DMS114 treated with DMSO at 0.1 percent for 48 hours (cell line): ENCODE results near the gene MLXIP.
"Not testable (repeated sequence)": the region's sequence is repeated elsewhere in the genome, so short reads cannot be mapped to it uniquely, and the experiment has no call there.

Experiments used
- DNase-seq: peaks from one replicate; lab custom pipeline; 2025; ENCODE audit not compliant: unreplicated experiment; lab: John Stamatoyannopoulos, UW

MLXIP gene

DNA sequence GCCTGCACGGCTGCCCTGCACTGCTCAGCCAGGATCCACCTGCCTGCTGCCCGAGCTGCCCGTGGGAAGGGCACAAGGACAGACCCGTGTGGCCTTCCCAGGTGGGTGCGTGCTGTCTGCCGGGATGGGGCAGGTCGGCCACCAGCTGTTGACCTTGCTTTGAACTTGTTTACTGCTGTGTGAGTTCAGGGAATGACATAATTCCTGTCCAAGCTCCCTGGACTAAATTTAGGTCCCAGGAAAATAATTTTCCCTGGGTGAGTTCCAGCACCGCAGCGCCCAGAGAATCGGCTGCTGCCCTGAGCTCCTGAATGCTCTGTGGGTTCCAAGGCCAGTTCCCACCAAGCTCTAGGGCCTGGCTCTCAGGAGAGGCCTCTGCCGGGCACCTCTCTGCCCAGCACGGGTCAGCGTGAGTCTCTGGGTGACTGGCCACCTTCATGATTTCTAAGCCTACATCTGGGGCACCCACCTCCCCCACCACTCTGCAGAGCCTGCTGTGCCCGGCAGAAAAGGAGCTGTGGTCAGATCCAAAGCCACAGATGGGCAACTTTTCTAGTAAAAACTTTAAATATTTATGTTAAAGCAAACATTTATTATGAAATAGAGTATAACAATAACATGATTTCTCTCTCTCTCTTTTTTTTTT, 27.2 kb upstream of the MLXIP start:
- DNase-seq = no peak

DNA sequence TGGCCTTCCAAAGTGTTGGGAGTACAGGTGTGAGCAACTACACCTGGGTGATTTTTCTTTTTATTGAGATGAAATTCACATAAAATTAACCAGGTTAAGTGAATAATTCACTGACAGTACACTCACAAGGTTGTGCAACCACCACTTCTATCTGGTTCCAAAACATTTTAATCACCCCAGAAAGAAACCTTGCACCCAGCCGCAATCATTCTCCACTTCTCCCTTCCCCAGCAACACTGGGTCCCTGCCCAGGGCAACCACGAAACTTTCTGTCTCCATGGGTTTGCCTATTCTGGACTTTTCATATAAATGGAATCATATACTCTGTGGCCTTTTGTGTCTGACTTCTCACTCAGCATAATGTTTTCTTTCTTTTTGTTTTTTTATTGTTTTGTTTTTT, 26.3 kb upstream of the MLXIP start:
- no peak for DNase-seq

DNA sequence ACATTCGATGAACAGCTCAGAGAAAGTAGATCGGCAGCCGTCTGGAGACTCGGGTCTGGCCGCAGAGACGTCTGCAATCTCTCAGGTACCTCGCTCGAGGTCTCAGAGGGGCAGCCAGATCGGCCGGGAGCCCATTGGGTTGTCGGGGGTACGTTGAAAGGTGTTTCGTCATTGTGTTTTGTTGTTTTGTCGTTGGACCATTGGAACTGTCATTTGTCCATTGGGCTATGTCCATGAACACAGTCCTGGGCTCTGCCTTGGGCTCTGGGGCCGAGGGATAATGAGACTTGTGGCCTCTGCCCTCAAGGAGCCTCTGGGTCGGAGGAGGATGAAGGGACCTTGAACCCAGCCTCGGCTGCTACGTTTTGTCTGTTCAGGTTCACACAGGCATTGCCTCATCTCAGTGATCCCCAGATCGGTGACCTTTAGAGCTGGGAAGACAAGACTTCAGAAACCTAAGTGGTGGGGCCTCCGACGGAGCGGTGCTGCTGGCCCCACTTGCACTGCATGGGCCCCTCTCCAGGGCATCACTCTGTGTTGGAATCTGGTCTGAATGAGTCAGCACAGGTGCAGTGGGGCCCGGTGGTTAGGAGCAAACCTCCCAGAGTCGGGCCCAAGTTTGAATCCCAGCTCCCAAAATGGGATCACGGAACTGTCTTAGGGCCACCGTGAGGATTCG, 23.6 kb upstream of the MLXIP start:
- DNase-seq = no peak

DNA sequence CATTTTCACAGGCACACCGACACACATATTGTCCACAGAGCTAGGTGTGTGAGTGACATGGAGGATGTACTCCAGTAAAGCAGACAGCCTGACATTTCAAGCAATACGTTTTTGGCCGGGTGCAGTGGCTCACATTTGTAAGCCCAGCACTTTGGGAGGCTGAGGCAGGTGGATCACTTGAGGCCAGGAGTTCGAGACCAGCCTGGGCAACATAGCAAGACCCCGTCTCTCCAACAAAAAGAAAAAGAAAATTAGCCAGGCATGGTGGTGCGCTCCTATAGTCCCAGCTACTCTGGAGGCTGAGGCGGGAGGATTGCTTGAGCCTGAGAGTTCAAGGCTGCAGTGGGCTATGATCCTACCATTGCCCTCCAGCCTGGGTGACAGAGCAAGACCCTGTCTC, 22.1 kb upstream of the MLXIP start:
- not testable (repeated sequence) for DNase-seq

DNA sequence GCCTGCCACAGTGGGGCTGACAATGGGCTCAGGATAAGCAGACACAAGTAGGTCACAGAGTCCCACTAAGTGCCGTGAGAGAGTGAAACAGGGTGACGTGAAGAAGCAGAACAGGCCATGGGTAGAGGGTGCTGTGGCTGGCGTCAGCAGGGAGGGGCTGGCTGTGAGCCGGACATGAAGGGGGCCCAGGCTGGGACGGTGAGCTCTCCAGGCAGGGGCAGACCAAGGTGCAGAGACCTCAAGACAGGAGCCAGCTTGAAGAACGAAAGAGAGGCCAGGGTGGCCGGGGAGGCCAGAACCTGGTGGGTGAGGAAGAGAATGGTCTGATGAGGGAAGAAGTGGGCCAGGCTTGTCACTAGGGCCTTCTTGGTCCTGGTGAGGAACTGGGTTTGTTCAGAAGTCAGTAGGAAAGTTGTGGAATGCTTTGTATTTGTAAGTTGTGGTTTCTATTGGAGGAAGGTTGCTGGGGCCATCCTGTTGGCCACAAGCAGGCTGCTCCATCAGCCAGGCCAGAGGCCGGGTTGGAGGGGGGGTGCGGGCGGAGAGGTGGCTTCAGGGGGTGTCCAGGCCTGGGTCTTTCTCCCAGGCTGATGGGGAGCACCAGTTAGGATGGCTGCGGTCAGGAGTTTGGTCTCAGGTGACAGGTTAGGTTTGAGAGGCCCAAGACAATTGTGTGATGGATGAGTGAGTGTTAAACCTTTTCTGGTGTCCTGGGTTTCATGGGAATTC, 21.4 kb upstream of the MLXIP start:
- DNase-seq = no peak

DNA sequence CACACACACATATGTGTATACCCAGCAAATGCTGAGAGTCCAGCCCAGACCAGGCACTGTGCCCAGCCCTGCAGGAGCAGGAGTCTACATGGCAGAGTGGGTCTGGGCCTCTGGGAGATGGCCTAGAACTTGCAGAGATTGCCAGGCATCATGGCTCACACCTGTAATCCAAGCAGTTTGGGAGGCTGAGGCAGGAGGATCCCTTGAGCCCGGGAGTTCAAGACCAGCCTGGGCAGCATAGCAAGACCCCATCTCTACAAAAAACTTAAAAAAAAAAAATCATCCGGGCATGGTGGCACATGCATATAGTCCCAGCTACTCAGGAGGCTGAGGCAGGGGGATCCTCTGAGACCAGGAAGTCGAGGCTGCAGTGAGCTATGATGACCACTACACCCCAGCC, 20.8 kb upstream of the MLXIP start:
- no peak for DNase-seq

DNA sequence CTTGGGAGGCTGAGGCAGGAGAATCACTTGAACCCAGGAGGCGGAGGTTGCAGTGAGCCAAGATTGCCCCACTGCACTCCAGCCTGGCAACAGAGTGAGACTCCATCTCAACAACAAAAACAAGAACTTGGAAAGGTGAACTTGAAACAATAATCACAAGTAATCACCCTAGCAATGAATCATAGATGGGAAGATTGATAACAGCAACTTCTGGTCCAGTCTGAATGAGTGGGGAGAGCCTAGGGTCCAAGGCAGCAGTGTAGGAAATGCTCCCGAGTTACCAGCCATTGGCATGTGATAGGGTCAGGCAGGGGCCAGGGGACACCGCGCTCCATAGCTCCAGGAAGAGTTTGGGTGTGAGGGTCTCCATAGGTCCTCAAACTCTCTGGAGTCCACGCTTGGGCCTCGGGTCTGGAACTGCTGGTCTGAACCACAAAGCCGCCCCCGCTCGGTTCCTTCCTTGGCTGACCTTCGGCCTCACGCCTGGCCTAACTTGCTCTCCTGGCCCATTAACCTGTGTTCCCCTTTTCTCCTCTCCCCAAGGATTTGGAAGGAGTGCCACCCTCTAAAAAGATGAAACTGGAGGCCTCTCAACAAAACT, 19.9 kb upstream of the MLXIP start:
- no peak for DNase-seq

DNA sequence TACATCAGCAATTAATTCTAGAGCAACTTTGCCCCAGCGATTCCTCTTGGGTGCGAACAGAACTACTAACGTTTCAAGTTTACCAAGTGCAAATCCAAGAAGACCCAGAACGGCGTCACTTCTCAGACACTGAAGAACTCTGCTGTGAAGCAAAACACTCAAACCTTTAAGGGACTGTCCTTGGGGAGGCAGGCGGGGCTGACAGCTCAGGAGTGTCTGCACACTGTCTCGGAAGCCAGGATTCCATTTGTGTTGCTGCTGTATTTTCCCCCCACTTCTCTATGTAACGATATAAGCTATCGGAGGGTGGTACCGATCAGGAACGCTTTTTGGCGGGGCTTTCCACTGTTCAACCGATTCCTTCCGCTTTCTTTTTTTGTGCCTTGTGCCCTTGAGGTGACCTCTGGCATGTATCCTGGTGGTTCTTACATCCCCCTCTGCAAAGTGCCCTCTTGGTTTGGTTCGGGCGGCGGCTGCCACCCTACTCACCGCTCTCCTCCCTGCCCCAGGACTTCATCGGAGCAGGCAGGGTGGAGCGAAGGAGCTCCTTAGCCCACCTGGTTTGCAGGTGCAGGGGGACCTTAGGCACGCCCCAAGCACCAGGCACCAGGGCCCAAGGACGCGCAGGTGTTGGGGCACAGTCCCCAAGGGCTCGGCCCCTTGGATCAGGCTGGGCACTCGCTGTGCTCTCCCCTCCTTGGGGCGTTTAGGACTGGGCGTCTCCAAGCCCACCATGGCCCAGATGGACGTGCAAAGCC, 19.2 kb upstream of the MLXIP start:
- no peak for DNase-seq

DNA sequence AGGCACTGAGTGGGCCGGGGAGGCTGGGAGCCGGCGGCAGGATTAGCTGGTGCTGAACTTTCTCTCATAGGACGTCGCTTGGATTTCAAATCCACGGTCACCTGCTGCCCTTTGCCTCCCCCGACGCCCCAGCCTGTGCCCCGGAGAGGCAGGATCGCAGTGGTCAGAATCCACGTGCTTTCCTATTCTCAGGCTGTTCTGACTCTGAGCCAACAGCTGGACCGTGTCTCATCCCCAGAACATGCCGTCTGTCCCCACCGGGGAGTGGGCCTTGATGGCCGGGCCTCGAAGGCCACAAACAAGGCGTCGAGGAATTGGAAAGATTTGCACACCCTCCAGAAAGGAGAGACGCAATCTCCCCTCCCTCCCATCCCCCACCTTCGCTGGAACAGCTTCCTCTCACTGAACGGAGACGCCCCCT, 18.5 kb upstream of the MLXIP start:
- no peak for DNase-seq

DNA sequence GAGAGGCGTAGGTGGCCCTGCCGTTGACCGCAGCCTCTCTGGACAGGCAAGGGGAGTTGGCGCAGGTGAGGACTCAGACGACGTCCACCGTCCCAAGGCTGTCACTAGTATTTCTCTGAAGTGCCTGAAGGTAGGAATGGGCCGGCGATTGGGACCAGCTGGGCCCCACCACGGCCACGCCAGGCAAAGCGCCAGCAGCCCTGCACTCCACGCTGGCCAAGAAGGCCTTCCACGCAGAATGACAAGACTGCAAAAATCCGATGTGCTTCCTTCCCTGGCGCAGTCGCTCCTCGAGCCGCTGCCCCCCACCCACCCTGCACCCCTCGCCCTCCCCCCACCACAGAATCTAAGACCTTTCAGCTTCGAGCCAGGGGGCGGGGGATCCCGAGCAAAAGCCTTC, 17.3 kb upstream of the MLXIP start:
- no peak for DNase-seq

DNA sequence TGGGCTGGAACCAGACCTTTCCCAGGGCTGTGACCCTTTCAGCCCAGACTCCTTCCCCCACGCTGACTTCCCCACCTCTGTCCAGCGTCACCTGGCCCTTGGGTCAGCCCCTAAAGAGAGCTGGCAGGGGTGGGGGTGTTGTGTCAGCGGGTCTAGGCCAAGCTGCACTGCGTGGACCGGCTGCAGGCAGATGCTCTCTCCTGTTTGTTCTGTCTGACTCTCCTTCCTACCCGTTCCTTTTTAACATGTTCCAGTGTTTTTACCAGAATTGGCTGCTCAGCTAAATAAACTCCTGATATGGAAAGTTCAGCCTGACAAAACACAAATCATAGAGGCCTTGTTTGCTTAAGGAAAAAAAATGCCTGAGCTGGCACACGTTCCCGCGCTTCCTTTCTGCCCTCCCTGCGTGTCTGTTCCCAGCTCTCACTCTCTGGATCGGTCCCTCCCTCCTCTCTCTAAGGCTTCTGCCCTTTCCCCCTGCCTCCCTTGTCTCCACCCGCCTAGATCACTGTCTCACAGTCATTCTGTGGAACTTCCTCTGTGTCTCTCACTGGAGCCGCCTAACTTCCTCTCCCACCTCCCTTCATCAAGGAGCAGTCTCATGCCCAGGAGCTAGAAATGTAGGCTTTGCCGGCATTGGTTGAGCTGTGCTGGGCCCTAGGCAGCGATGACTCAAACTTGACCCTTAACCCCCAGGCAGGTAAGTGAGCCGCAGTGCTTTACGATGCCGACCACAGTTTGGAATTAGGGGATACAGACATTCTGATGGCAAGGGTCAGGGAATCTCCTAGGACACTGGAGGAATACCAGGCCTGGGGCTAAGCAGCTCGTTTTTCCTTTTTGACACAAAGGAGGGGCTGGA, 15.5 kb upstream of the MLXIP start:
- no peak for DNase-seq

DNA sequence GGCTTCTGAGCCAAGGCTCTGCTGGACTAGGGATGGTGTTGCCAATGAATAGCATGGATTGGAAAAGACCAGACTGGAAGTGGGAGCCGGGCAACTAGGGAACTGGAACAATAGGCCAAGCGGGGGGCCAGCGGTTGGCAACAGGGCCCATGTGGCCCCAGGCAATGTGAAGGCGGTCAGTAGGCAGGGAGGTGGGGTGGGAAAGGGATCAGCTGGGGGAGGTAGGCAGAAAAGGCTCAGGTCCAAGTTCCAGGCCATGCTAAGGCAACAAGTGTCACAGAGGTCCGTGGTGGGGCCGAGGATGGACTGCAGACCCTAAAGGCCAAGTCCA, 14.9 kb upstream of the MLXIP start:
- no peak for DNase-seq

DNA sequence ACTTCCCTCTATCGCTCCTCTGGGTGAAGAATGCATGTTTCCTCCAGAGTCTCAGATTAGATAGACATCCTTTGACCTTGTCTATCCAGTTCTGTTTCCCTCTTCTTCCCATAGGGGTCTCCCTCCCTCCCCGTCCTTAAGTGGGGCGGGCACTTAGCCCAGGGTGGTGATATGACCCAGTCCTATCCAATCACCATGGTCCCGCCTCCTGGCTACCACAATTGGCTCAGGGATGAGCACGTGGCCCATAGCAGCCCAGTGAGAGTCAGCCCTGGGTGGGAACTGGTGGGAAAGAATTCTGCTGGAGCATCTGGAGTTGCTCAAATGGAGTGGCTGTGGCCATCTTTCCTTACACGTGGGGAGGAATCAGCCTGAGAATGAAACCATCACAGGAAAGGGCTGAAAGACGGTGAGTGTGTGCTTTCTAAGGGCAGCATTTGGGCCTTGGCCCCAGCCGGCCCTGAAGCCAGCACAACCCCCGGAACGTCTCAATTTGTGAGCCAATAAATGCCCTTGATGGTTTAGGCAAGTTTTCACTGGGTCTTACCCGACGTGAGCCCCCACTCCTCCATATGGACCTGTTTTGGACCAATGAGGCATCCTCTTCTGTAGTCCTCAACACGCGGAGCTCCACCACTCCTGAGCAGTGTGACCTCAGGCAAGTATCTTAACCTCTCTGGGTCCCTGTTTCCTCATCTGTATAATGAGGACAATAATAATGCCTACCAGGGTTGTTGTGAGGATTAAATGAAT, 14.4 kb upstream of the MLXIP start:
- peak; percentile 63 for DNase-seq

DNA sequence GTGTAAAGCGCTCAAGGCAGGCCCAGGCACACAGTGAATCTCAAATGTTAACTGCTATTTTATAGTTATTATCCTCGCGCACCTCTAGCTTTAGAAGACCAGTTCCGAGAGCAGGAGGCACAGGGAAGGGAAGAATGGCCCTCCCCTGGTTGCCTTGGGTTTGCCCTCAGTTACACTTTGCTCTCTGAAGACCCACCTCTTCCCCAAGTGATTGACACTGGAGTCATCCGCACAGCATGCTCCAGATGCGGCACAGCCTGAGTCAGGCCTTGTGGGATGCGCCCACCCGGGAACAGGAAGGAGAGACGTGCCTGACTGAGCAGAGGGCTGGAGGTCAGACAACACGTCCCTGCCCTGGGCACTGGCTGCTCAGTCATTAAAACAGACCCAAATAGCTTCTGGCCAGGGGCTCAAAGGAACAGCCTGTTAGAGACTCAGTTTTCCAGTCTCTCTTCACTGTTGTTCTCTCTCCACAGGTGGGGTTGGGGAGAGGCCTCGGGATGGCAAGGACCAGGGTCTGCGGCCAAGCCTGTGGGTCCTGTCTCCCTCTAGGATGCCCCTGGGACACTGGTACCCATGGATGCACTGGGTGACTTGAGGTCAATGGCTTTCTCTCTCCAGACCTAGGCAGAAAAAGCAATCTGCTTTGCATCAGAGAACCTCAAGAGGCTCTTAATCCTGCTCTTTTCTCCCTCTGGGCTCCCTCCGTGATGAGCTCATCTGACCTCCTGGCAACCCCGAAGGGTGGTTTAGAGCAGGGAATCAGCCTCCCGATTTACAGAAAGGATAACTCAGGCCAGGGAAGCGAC, 13.6 kb upstream of the MLXIP start:
- no peak for DNase-seq

DNA sequence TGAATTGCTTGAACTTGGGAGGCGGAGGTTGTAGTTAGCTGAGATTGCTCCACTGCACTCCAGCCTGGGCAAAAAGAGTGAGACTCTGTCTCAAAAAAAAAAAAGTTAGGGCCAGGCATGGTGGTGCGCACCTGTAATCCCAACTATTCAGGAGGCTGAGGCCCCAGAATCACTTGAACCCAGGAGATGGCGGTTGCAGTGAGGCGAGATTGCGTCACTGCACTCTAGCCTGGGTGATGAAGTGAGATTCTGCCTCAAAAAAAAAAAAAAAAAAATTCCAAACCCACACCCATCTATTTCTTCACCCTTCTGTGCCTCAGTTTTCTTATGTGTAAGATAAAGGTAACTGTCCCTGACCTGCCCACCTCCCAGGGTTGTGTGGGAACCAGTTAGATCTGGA, 11.0 kb upstream of the MLXIP start:
- DNase-seq = no peak

DNA sequence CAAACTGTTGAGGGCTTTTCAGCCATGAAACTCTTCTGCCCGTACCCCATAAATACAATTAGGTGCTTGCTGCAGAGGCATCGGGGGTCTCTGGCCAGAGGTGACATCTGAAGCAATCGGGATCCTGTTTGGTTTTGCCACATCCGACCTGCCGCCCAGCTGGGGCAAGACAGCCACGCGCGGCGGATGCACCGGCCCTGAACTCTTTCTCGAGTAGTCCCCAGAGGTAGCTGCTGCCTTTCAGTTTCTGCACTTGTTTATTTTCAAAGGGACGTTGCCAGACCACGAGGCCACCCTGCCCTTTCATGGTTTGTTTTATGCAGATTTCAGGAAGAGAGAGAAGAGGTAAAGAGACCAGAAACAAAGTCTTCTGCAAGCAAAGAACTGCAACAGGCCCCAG, 10.6 kb upstream of the MLXIP start:
- no peak for DNase-seq

DNA sequence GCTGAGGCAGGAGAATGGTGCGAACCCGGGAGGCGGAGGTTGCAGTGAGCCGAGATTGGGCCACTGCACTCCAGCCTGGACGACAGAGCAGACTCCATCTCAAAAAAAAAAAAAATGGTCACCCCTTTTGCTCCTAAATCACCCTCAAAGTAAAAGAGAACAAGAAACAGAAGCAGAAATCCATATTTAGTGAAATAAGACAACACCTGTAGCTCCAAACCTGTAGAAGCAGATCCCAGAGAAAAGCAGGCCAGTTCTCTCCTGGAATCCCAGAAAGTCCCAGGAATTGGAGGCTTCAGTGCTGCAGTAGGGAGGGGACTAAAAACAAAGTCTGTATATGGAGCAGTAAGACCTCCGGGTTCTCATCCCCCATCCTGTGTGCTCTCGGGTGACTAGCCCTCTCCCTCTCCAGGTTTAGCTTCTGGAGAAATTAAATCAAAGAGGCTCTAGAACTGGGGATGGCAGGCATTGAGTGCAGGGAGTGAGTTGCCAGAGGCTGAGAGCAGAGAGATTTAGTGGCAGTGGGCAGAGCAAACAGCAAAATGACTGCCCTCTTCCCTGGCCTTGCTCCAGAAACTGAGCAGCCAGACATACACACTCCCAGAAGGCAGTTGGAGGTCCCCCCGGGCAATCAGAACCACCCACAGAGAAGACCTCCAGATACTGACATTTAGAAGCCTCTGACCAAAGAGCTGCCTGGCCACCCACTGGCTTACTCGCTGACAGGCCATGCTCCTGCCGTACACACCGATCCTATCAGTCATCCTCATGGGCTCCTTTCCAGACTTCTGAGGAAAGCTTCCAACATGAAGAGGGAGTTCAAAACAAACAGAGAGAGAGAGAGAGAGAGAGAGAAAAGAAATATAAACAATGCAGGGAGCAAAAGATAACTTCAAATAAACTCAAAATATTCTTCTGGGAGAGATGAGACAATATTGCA, 6.3 kb upstream of the MLXIP start:
- no peak for DNase-seq

DNA sequence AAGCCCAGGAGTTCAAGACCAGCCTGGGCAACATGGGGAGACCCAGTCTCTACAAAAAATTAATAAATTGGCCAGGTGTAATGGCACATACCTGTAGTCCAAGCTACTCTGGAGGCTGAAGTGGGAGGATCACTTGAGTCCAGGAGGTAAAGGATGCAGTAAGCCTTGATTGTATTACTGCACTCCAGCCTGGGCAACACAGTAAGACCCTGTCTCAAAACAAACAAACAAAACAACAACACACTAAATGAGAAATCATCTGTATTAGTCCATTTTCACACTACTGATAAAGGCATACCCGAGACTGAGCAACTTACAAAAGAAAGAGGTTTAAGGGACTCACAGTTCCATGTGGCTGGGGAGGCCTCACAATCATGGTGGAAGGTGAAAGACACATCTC, 4.7 kb upstream of the MLXIP start:
- DNase-seq = no peak
